PFSK-1 (cell line): ENCODE results near the gene HPS1.

Source experiments
- POLR2AphosphoS5 ChIP-seq: IDR thresholded peaks from 2 replicates; pipeline ENCODE4 v1.6.1; 2012; ENCODE audit warnings: low read depth, mild to moderate bottlenecking, control low read depth, low read length, moderate library complexity
- SIN3A ChIP-seq: IDR thresholded peaks from 2 replicates; pipeline ENCODE4 v1.6.1; 2012; ENCODE audit warnings: mild to moderate bottlenecking, low read length, moderate library complexity, borderline replicate concordance; ENCODE audit not compliant: insufficient read depth
- TAF1 ChIP-seq: IDR thresholded peaks from 2 replicates; pipeline ENCODE4 v1.6.1; 2012; ENCODE audit warnings: low read length, control low read depth, borderline replicate concordance; ENCODE audit not compliant: insufficient read depth
- TF ChIP-seq, protein P1 (sequence below), 2 experiments: IDR thresholded peaks; 2 replicates each; pipeline versions ENCODE4 v1.6.1 to v1.8.0; 2011 to 2012; ENCODE audit warnings: low read depth in 2 of 2, low read length in 2 of 2, control low read depth in 1 of 2, inconsistent platforms in 1 of 2, mild to moderate bottlenecking in 1 of 2, moderate library complexity in 1 of 2; ENCODE audit not compliant: insufficient read depth in 1 of 2

DNA sequence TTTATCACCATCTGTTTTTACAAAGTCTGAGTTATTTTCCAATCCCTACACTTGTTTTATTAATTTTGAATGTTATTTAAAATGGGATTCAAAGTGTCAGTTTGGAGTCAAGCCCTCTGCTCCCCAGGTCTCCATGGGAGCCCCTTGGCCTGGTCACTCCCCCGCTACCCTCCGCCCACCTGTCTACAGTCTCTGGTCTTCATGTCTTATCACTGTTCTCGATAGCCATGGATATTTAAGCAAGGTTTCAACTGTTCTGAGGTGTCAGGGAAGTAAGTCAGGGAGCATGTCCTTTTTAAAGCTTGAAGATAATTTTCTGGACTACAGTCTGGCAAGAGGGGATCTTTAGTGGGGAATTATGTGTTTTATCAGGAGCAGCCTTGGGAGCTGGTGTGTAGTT lies 19.1 kb upstream of the HPS1 start:
- TF ChIP-seq, protein P1, sequence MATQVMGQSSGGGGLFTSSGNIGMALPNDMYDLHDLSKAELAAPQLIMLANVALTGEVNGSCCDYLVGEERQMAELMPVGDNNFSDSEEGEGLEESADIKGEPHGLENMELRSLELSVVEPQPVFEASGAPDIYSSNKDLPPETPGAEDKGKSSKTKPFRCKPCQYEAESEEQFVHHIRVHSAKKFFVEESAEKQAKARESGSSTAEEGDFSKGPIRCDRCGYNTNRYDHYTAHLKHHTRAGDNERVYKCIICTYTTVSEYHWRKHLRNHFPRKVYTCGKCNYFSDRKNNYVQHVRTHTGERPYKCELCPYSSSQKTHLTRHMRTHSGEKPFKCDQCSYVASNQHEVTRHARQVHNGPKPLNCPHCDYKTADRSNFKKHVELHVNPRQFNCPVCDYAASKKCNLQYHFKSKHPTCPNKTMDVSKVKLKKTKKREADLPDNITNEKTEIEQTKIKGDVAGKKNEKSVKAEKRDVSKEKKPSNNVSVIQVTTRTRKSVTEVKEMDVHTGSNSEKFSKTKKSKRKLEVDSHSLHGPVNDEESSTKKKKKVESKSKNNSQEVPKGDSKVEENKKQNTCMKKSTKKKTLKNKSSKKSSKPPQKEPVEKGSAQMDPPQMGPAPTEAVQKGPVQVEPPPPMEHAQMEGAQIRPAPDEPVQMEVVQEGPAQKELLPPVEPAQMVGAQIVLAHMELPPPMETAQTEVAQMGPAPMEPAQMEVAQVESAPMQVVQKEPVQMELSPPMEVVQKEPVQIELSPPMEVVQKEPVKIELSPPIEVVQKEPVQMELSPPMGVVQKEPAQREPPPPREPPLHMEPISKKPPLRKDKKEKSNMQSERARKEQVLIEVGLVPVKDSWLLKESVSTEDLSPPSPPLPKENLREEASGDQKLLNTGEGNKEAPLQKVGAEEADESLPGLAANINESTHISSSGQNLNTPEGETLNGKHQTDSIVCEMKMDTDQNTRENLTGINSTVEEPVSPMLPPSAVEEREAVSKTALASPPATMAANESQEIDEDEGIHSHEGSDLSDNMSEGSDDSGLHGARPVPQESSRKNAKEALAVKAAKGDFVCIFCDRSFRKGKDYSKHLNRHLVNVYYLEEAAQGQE (IDR thresholded peaks at IDR 0.05; ENCODE audit: insufficient read depth in 1 of 2, low read depth in 2 of 2, low read length in 2 of 2), result no peak
- TF ChIP-seq POLR2AphosphoS5, result no peak
- TF ChIP-seq TAF1, result no peak
- no peak for TF ChIP-seq SIN3A
